ENCODE results near the gene RGS6. TPM values are rescaled to one million over a fixed set of nuclear protein-coding genes. Genes with fewer than 3 reads are reported as not detected.

The RGS6 gene
- total RNA-seq, 1 experiment from 2014 or later, result not detected

DNA sequence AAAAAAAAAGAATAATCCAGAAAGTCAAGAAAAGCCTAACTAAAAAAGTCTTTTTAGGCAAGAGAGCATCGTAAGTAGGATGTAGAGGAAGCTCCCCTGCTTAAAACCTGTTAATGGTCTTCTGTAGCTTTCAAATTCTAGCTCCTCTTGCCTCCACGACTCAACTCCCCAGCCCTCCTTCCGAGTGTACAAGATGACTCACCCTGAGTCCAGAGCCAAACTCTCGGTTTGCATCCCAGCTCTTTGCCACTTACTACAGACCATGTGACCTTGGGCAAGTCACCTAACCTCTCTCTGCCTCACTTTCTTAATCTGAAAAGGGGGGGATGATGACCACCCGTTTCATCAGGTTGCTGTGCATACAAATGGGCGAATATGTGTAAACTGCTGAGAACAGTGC lies 501.3 kb downstream of the RGS6 start:
- Mint-ChIP-seq H3K4me1 (ENCODE audit: insufficient read depth, unreplicated experiment) (peaks cover 15% of the 10 kb centered on the region), H3K9me3 (ENCODE audit: unreplicated experiment) (no peaks in the 10 kb centered on the region), H3K27me3 (ENCODE audit: insufficient read depth, unreplicated experiment) (peaks cover 30% of the 10 kb centered on the region), H3K36me3 (ENCODE audit: insufficient read depth, unreplicated experiment) (no peaks in the 10 kb centered on the region), H3K27ac (ENCODE audit: low read depth, unreplicated experiment) (no peak overlapping the region), H3K4me3 (ENCODE audit: unreplicated experiment) (no peak overlapping the region)
- TF ChIP-seq CTCF (IDR thresholded peaks at IDR 0.05; ENCODE audit: unreplicated experiment), result no peak
- DNase-seq (ENCODE audit: unreplicated experiment), result peak; percentile 55
- no TSS peak for BruUV-seq (replicated peaks)
- CTCF ChIA-PET, result interaction anchor here (0.6 to 1.5 kb wide), 6 partner anchors 8 to 1221 kb away, joined by 3 to 7 read pairs (median 4); no protein-coding TSS in a partner anchor
- POLR2A ChIA-PET, result no interaction called here
- intact Hi-C loops (cut with micrococcal nuclease), result no loop called here

DNA sequence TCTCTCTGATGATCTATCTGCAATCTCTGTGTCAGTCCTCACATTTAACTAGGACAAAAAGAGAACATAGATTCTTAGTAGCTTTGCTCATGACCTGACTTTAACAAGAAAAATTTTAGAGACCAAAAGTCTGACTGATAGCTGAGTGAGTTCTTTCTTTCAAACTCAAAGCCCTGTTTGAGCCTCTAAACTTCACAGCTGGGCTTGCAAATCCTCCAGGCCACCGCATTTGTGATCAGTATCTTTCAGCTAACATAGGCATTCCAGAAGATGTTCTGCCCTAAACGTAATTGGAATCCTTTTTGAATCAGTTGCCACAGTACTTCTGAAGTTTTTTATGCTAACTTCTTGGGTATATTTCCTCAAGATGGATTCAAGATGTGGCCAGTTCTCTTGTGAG lies 502.6 kb downstream of the RGS6 start:
- Mint-ChIP-seq H3K9me3 (ENCODE audit: unreplicated experiment) (no peaks in the 10 kb centered on the region), H3K4me1 (ENCODE audit: insufficient read depth, unreplicated experiment) (peaks cover 15% of the 10 kb centered on the region), H3K36me3 (ENCODE audit: insufficient read depth, unreplicated experiment) (no peaks in the 10 kb centered on the region), H3K27me3 (ENCODE audit: insufficient read depth, unreplicated experiment) (peaks cover 31% of the 10 kb centered on the region), H3K27ac (ENCODE audit: low read depth, unreplicated experiment) (no peak overlapping the region), H3K4me3 (ENCODE audit: unreplicated experiment) (no peak overlapping the region)
- CTCF ChIA-PET, result interaction anchor here (0.6 kb wide), 1 partner anchor 14 kb away, joined by 3 read pairs; no protein-coding TSS in a partner anchor
- no TSS peak for BruUV-seq (replicated peaks)
- POLR2A ChIA-PET, result no interaction called here
- DNase-seq (ENCODE audit: unreplicated experiment), result no peak
- no peak for TF ChIP-seq CTCF (IDR thresholded peaks at IDR 0.05; ENCODE audit: unreplicated experiment)
- intact Hi-C loops (cut with micrococcal nuclease), result no loop called here

DNA sequence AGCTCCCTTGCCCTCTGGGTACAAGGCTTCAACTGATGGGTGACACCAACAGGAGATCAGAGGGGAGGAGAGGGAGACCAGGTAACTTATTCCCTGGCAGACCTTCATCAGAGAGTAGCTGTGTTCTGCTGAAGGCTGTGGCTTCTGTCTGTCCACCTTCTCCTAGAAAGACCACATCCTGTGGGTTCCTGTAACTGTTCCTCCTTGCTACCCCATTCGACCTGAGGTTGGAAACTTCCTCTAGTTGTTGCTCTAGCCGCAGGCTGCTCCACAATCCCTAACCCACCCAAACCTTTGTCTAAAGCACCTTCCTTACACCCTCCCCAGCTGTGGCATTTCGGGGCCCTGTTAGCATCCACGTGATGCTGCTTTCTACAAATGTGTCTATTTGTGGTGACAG lies 507.5 kb downstream of the RGS6 start:
- no TSS peak for BruUV-seq (replicated peaks)
- intact Hi-C loops (cut with micrococcal nuclease), result no loop called here
- H3K4me3 Mint-ChIP-seq (ENCODE audit: unreplicated experiment), result no peak overlapping the region
- DNase-seq (ENCODE audit: unreplicated experiment), result no peak
- ChIA-PET POLR2A (no interaction called here), CTCF (interaction anchor here (0.6 to 0.8 kb wide), 2 partner anchors 9 to 464 kb away, joined by 3 read pairs; no protein-coding TSS in a partner anchor)
- no peak for TF ChIP-seq CTCF (IDR thresholded peaks at IDR 0.05; ENCODE audit: unreplicated experiment)
- peaks cover 14% of the 10 kb centered on the region for H3K4me1 Mint-ChIP-seq (ENCODE audit: insufficient read depth, unreplicated experiment)
- peaks cover 24% of the 10 kb centered on the region for H3K27me3 Mint-ChIP-seq (ENCODE audit: insufficient read depth, unreplicated experiment)
- no peak overlapping the region for H3K27ac Mint-ChIP-seq (ENCODE audit: low read depth, unreplicated experiment)
- no peaks in the 10 kb centered on the region for H3K9me3 Mint-ChIP-seq (ENCODE audit: unreplicated experiment)
- no peaks in the 10 kb centered on the region for H3K36me3 Mint-ChIP-seq (ENCODE audit: insufficient read depth, unreplicated experiment)

GRCh38 chr14:72443256-72443655 lies 511.0 kb downstream of the RGS6 start:
- H3K9me3 Mint-ChIP-seq (ENCODE audit: unreplicated experiment), result no peaks in the 10 kb centered on the region
- no peak overlapping the region for H3K4me3 Mint-ChIP-seq (ENCODE audit: unreplicated experiment)
- BruUV-seq (replicated peaks), result no TSS peak
- no peaks in the 10 kb centered on the region for H3K36me3 Mint-ChIP-seq (ENCODE audit: insufficient read depth, unreplicated experiment)
- no peak for TF ChIP-seq CTCF (IDR thresholded peaks at IDR 0.05; ENCODE audit: unreplicated experiment)
- ChIA-PET POLR2A (no interaction called here), CTCF (interaction anchor here (1.0 kb wide), 1 partner anchor 13 kb away, joined by 3 read pairs; no protein-coding TSS in a partner anchor)
- peaks cover 9% of the 10 kb centered on the region for H3K4me1 Mint-ChIP-seq (ENCODE audit: insufficient read depth, unreplicated experiment)
- intact Hi-C loops (cut with micrococcal nuclease), result no loop called here
- DNase-seq (ENCODE audit: unreplicated experiment), result no peak
- no peak overlapping the region for H3K27ac Mint-ChIP-seq (ENCODE audit: low read depth, unreplicated experiment)
- H3K27me3 Mint-ChIP-seq (ENCODE audit: insufficient read depth, unreplicated experiment), result peaks cover 18% of the 10 kb centered on the region

All from MCF 10A (cell line).